Keratinocyte (primary cell): ENCODE results near the gene RACGAP1.

Source experiments
- CTCF ChIP-seq, 3 experiments: IDR thresholded peaks in 1 of 3; conservative IDR thresholded peaks in 1 of 3; optimal IDR thresholded peaks in 1 of 3; 2 replicates in 2 of 3; 3 replicates in 1 of 3; pipeline versions ENCODE3 to v1.5.1; 2011; ENCODE audit warnings: low read length in 3 of 3, mild to moderate bottlenecking in 3 of 3, moderate library complexity in 2 of 3, control low read depth in 1 of 3, inconsistent platforms in 1 of 3; ENCODE audit not compliant: insufficient read depth in 2 of 3; ENCODE audit errors: extremely low read depth in 1 of 3
- EZH2 ChIP-seq: IDR thresholded peaks from one replicate; pipeline ENCODE4 v1.6.1; 2012; ENCODE audit warnings: inconsistent platforms, mild to moderate bottlenecking, low read length, moderate library complexity

- TF ChIP-seq CTCF (optimal IDR thresholded peaks at IDR 0.05 in 1 of 3, IDR thresholded peaks at IDR 0.05 in 1 of 3, conservative IDR thresholded peaks at IDR 0.05 in 1 of 3; ENCODE audit: extremely low read depth in 1 of 3, insufficient read depth in 2 of 3, low read length in 3 of 3) (no peak), EZH2 (no peak)
Observed at GRCh38 chr12:49978125-49978524, 47.2 kb downstream of the RACGAP1 start.
